IMR-90 (cell line): ENCODE data around the gene CDK11B. TPM values are rescaled to one million over a fixed set of nuclear protein-coding genes. Genes with fewer than 3 reads are reported as not detected.

Source experiments
- ATAC-seq: fragments of 200-7000 bp; cut with Tn5 transposase; 2 replicates; pipeline ENCODE4 v1.9.1; 2020; ENCODE audit warnings: low read depth, mild to moderate bottlenecking, moderate library complexity
- BruUV-seq: library from RNA; stranded (reverse); fragments of 400-500 nt; replicated peaks from 2 replicates; lab custom pipeline; 2021; lab: Mats Ljungman, UMichigan
- CTCF ChIA-PET: fragments of 300-600 bp; formaldehyde crosslinking; extraction: SDS; loops from one replicate; lab custom pipeline; 2021; ENCODE audit warnings: antibody characterized with exemption; lab: Yijun Ruan, JAX
- POLR2A ChIA-PET: fragments of 300-600 bp; sonication (Branson Sonifier 250); formaldehyde crosslinking; loops from one replicate; lab custom pipeline; 2022; ENCODE audit warnings: antibody characterized with exemption; ENCODE audit not compliant: unreplicated experiment; lab: Charles Lee
- DNase-seq: peaks from one replicate; pipeline ENCODE4 v3.0.0; 2013
- H2AFZ ChIP-seq: replicated peaks from 2 replicates; pipeline ENCODE3; 2013; ENCODE audit warnings: low read length, mild to moderate bottlenecking; ENCODE audit not compliant: poor library complexity
- H2AK5ac ChIP-seq: 2 replicates; pipeline ENCODE4 v1.6.1; 2013; ENCODE audit warnings: low read depth, low read length, inconsistent platforms
- H2AK9ac ChIP-seq: replicated peaks from 2 replicates; pipeline ENCODE3; 2013; ENCODE audit warnings: mild to moderate bottlenecking, low read depth, low read length, moderate library complexity; ENCODE audit not compliant: poor library complexity
- H2BK120ac ChIP-seq: 2 replicates; pipeline ENCODE4 v1.6.1; 2013; ENCODE audit warnings: low read depth, low read length, inconsistent platforms
- H2BK15ac ChIP-seq: 3 replicates; pipeline ENCODE4 v1.6.1; 2013; ENCODE audit warnings: low read depth, low read length, inconsistent platforms
- H2BK20ac ChIP-seq: 2 replicates; pipeline ENCODE4 v1.6.1; 2013; ENCODE audit warnings: low read depth, mild to moderate bottlenecking, inconsistent platforms, low read length, moderate library complexity
- H2BK5ac ChIP-seq: 2 replicates; pipeline ENCODE4 v1.6.1; 2013; ENCODE audit warnings: mild to moderate bottlenecking, low read depth, low read length, inconsistent platforms; ENCODE audit not compliant: poor library complexity, severe bottlenecking
- H3K14ac ChIP-seq: replicated peaks from 2 replicates; pipeline ENCODE4 v1.6.1; 2013; ENCODE audit warnings: low read depth, low read length, inconsistent platforms
- H3K18ac ChIP-seq: 2 replicates; pipeline ENCODE4 v1.6.1; 2013; ENCODE audit warnings: low read depth, low read length, control low read depth
- H3K23ac ChIP-seq: 2 replicates; pipeline ENCODE4 v1.6.1; 2013; ENCODE audit warnings: low read depth, low read length, inconsistent platforms
- H3K27ac ChIP-seq: 2 replicates; pipeline ENCODE4 v1.5.1; 2013; ENCODE audit warnings: mild to moderate bottlenecking, control low read depth, low read length; ENCODE audit not compliant: insufficient read depth
- H3K27me3 ChIP-seq: 2 replicates; pipeline ENCODE4 v1.6.1; 2013; ENCODE audit warnings: low read length; ENCODE audit not compliant: control insufficient read depth, insufficient read depth
- H3K36me3 ChIP-seq: 2 replicates; pipeline ENCODE4 v1.6.1; 2013; ENCODE audit warnings: low read length, mixed read lengths; ENCODE audit not compliant: control insufficient read depth, insufficient read depth
- H3K4ac ChIP-seq: 2 replicates; pipeline ENCODE4 v1.6.1; 2013; ENCODE audit warnings: low read depth, low read length, inconsistent platforms
- H3K4me1 ChIP-seq: 2 replicates; pipeline ENCODE4 v1.6.1; 2013; ENCODE audit warnings: low read length, mixed read lengths; ENCODE audit not compliant: control insufficient read depth, insufficient read depth
- H3K4me2 ChIP-seq: 2 replicates; pipeline ENCODE4 v1.6.1; 2013; ENCODE audit warnings: low read depth, mild to moderate bottlenecking, control low read depth, low read length, moderate library complexity
- H3K4me3 ChIP-seq: 2 replicates; pipeline ENCODE4 v1.5.1; 2013; ENCODE audit warnings: low read depth, mild to moderate bottlenecking, control low read depth, low read length, moderate library complexity; ENCODE audit not compliant: insufficient read depth
- H3K56ac ChIP-seq: 2 replicates; pipeline ENCODE4 v1.6.1; 2013; ENCODE audit warnings: low read length, inconsistent platforms; ENCODE audit not compliant: insufficient read depth; ENCODE audit errors: extremely low read depth
- H3K79me1 ChIP-seq, 2 experiments: 2 replicates each; pipeline ENCODE4 v1.6.1; 2013; ENCODE audit warnings: low read length in 2 of 2, inconsistent platforms in 1 of 2, low read depth in 1 of 2
- H3K9ac ChIP-seq: 2 replicates; pipeline ENCODE4 v1.6.1; 2013; ENCODE audit warnings: low read depth, low read length, control low read depth
- H3K9me1 ChIP-seq: 2 replicates; pipeline ENCODE4 v1.6.1; 2013; ENCODE audit warnings: low read length, inconsistent platforms; ENCODE audit not compliant: insufficient read depth
- H3K9me3 ChIP-seq: 2 replicates; pipeline ENCODE4 v1.6.1; 2013; ENCODE audit warnings: low read length; ENCODE audit not compliant: control insufficient read depth, insufficient read depth
- H4K20me1 ChIP-seq: 2 replicates; pipeline ENCODE4 v1.6.1; 2013; ENCODE audit warnings: low read length, inconsistent platforms; ENCODE audit not compliant: insufficient read depth
- H4K5ac ChIP-seq: 2 replicates; pipeline ENCODE4 v1.6.1; 2013; ENCODE audit warnings: mild to moderate bottlenecking, low read depth, low read length, control low read depth
- H4K8ac ChIP-seq, 2 experiments: 2 replicates each; pipeline ENCODE4 v1.6.1; 2013; ENCODE audit warnings: low read depth in 2 of 2, low read length in 2 of 2, control low read depth in 1 of 2, inconsistent platforms in 1 of 2
- H4K91ac ChIP-seq: 2 replicates; pipeline ENCODE4 v1.6.1; 2013; ENCODE audit warnings: low read depth, low read length, inconsistent platforms; ENCODE audit not compliant: insufficient read depth
- BHLHE40 ChIP-seq: fragments of 150-350 bp; IDR thresholded peaks from 2 replicates; pipeline ENCODE4 v1.6.1; 2016; ENCODE audit warnings: mild to moderate bottlenecking, low read depth, low read length
- CEBPB ChIP-seq: IDR thresholded peaks from 2 replicates; pipeline ENCODE4 v1.6.1; 2012; ENCODE audit warnings: low read depth, low read length, improper control_type of control experiment
- FOS ChIP-seq: fragments of 150-350 bp; IDR thresholded peaks from 2 replicates; pipeline ENCODE4 v1.6.1; 2016; ENCODE audit warnings: low read depth, low read length
- MAFK ChIP-seq: IDR thresholded peaks from 2 replicates; pipeline ENCODE4 v1.6.1; 2012; ENCODE audit warnings: low read depth, low read length, improper control_type of control experiment
- MXI1 ChIP-seq: IDR thresholded peaks from 2 replicates; pipeline ENCODE4 v1.6.1; 2012; ENCODE audit warnings: low read depth, mild to moderate bottlenecking, low read length, moderate library complexity, borderline replicate concordance
- NFE2L2 ChIP-seq: fragments of 150-350 bp; IDR thresholded peaks from 2 replicates; pipeline ENCODE4 v1.6.1; 2016; ENCODE audit warnings: low read depth, mild to moderate bottlenecking, low read length
- POLR2A ChIP-seq: IDR thresholded peaks from 2 replicates; pipeline ENCODE4 v1.6.1; 2012; ENCODE audit warnings: mild to moderate bottlenecking, low read depth, low read length
- RFX5 ChIP-seq: IDR thresholded peaks from 2 replicates; pipeline ENCODE4 v1.8.0; 2012; ENCODE audit warnings: low read depth, mild to moderate bottlenecking, low read length, moderate library complexity
- SMC3 ChIP-seq: fragments of 150-350 bp; IDR thresholded peaks from 2 replicates; pipeline ENCODE4 v1.6.1; 2016; ENCODE audit warnings: low read depth, mild to moderate bottlenecking, antibody characterized with exemption, low read length, moderate library complexity
- WGBS, 2 experiments: methylation state at CpG; one replicate each; pipeline versions ENCODE4 v1.1.5 to v1.1.7; 2013; ENCODE audit warnings: missing lambda C conversion rate in 2 of 2; ENCODE audit not compliant: insufficient read length in 1 of 2; ENCODE audit errors: extremely low coverage in 2 of 2; 5-methylcytosine and 5-hydroxymethylcytosine counted together
- dilution Hi-C: fragments of 300-500 bp; cut with HindIII; formaldehyde crosslinking; loops from one replicate; pipeline ENCODE4 v1.14.3; 2018; ENCODE audit warnings: low sequenced_read_pairs; ENCODE audit not compliant: unreplicated experiment
- in situ Hi-C: fragments of 300-500 bp; cut with MboI; formaldehyde crosslinking; loops from 3 replicates; pipeline ENCODE4 v1.14.3; 2019; ENCODE audit warnings: low sequenced_read_pairs, inconsistent platforms, mixed read lengths
- intact Hi-C: fragments of 100-400 bp; cut with micrococcal nuclease; formaldehyde crosslinking; loops from 2 replicates; pipeline ENCODE4 v1.10.0; 2022
- polyA plus RNA-seq, 3 experiments: library from polyadenylated mRNA; depleted of rRNA; stranded (reverse); fragments of >200 nt; gene quantifications; 2 replicates each; pipeline ENCODE4 v1.2.3, GENCODE V29; 2012; ENCODE audit warnings: low replicate concordance in 1 of 3
- total RNA-seq: library from RNA; depleted of rRNA; stranded (reverse); fragments of >200 nt; gene quantifications from 2 replicates; pipeline ENCODE4 v1.2.3, GENCODE V29; 2012
- TF ChIP-seq, protein P1 (sequence below): conservative IDR thresholded peaks from 2 replicates; pipeline ENCODE4 v1.5.1; 2012; ENCODE audit warnings: mild to moderate bottlenecking, low read depth, low read length, improper control_type of control experiment
- TF ChIP-seq, protein P2 (sequence below): fragments of 150-350 bp; IDR thresholded peaks from 2 replicates; pipeline ENCODE4 v1.6.1; 2017; ENCODE audit warnings: mild to moderate bottlenecking, antibody characterized with exemption, low read length, low read depth
- TF ChIP-seq, protein P3 (sequence below): fragments of 150-350 bp; IDR thresholded peaks from 2 replicates; pipeline ENCODE4 v1.6.1; 2016; ENCODE audit warnings: low read depth, mild to moderate bottlenecking, low read length, moderate library complexity, borderline replicate concordance

CDK11B gene
- total and polyA plus RNA-seq, 2 of the 4 experiments (the other 2 are of a cell fraction) = 8.2 to 19.1 TPM

DNA sequence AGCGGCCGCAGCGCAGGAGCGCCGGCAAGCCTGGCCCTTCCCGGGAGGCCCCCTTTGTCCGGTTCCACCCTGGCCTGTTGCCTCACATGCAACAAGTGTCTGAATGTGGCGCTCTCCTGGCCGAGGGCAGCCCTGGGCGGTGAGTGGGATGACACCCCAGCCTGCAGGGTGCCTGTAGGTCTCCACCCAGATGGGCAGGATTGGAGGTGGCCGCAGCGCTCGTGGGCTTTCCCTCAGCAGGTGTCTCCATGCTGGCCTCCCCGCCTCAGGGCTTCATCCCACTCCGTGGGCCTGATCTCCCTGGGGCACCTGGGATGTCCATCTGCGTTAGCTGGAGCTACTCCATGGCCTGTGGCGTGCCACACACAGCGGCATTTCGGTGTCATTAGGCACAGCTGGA lies 42.0 kb downstream of the CDK11B start:
- Histone ChIP-seq H3K9me3 (no peaks in the 10 kb centered on the region), H4K5ac (no peak overlapping the region), H3K27ac (peak overlapping the region; percentile 55; the same call in 1 of the 2 replicates), H2AK9ac (peak overlapping the region; percentile 47), H3K18ac (no peak overlapping the region), H3K27me3 (no peaks in the 10 kb centered on the region), H3K36me3 (peaks cover 10% of the 10 kb centered on the region; the same call in 1 of the 2 replicates), H3K56ac (no peak overlapping the region), H2BK15ac (no peak overlapping the region), H3K4me1 (peaks cover 7% of the 10 kb centered on the region), H3K9ac (peak overlapping the region; percentile 69), H2AK5ac (no peak overlapping the region), H2BK120ac (no peak overlapping the region), H3K4me2 (peak overlapping the region; percentile 85), H3K14ac (no peak overlapping the region), H2BK20ac (no peak overlapping the region), H3K4me3 (peak overlapping the region; percentile 94), H4K20me1 (peaks cover 41% of the 10 kb centered on the region), H4K91ac (no peak overlapping the region), H4K8ac (no peak overlapping the region), H3K4ac (no peak overlapping the region), H3K23ac (peak overlapping the region; percentile 64; the same call in 1 of the 2 replicates), H3K79me1 (peaks cover 16 to 61% of the 10 kb centered on the region in 2 experiments; a peak in 3 of 4 replicates), H3K9me1 (peaks cover 11% of the 10 kb centered on the region; the same call in 1 of the 2 replicates), H2AFZ (peak overlapping the region; percentile 95), H2BK5ac (no peak overlapping the region)
- no TSS peak for BruUV-seq
- CTCF ChIA-PET = no interaction called here
- dilution Hi-C loops (no loop called here), in situ Hi-C loops (no loop called here), intact Hi-C loops (no loop called here)
- no peak for DNase-seq
- TF ChIP-seq, protein P1, sequence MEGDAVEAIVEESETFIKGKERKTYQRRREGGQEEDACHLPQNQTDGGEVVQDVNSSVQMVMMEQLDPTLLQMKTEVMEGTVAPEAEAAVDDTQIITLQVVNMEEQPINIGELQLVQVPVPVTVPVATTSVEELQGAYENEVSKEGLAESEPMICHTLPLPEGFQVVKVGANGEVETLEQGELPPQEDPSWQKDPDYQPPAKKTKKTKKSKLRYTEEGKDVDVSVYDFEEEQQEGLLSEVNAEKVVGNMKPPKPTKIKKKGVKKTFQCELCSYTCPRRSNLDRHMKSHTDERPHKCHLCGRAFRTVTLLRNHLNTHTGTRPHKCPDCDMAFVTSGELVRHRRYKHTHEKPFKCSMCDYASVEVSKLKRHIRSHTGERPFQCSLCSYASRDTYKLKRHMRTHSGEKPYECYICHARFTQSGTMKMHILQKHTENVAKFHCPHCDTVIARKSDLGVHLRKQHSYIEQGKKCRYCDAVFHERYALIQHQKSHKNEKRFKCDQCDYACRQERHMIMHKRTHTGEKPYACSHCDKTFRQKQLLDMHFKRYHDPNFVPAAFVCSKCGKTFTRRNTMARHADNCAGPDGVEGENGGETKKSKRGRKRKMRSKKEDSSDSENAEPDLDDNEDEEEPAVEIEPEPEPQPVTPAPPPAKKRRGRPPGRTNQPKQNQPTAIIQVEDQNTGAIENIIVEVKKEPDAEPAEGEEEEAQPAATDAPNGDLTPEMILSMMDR = no peak
- TF ChIP-seq MAFK = no peak
- TF ChIP-seq, protein P2, sequence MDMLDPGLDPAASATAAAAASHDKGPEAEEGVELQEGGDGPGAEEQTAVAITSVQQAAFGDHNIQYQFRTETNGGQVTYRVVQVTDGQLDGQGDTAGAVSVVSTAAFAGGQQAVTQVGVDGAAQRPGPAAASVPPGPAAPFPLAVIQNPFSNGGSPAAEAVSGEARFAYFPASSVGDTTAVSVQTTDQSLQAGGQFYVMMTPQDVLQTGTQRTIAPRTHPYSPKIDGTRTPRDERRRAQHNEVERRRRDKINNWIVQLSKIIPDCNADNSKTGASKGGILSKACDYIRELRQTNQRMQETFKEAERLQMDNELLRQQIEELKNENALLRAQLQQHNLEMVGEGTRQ = no peak
- TF ChIP-seq NFE2L2 = no peak
- TF ChIP-seq BHLHE40 = no peak
- no peak for TF ChIP-seq FOS
- TF ChIP-seq RFX5 = no peak
- TF ChIP-seq, protein P3, sequence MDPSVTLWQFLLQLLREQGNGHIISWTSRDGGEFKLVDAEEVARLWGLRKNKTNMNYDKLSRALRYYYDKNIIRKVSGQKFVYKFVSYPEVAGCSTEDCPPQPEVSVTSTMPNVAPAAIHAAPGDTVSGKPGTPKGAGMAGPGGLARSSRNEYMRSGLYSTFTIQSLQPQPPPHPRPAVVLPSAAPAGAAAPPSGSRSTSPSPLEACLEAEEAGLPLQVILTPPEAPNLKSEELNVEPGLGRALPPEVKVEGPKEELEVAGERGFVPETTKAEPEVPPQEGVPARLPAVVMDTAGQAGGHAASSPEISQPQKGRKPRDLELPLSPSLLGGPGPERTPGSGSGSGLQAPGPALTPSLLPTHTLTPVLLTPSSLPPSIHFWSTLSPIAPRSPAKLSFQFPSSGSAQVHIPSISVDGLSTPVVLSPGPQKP = no peak
- TF ChIP-seq SMC3 = no peak
- TF ChIP-seq POLR2A = no peak
- no peak for TF ChIP-seq MXI1
- no peak for TF ChIP-seq CEBPB
- WGBS, 2 experiments = 84% methylated on average over 10 of the region's 19 CpGs; no CpG with 5 or more reads in 1 of the 2 experiments
- POLR2A ChIA-PET = no interaction called here
- no peak for ATAC-seq
